ENCODE results near the gene LGALS4. TPM values are rescaled to one million over a fixed set of nuclear protein-coding genes. Genes with fewer than 3 reads are reported as not detected.
"Not testable (repeated sequence)": the region's sequence is repeated elsewhere in the genome, so short reads cannot be mapped to it uniquely, and the experiment has no call there.

Gene LGALS4
- total and polyA plus RNA-seq, 3 experiments from 2014 or later, result 0.44 to 1.8 (median 1.2) TPM

- H3K9me3 ChIP-seq (ENCODE audit: low read length); H3K27me3 ChIP-seq (ENCODE audit: insufficient read depth, low read length, poor library complexity, severe bottlenecking); H3K4me1 ChIP-seq (ENCODE audit: insufficient read depth, low read length); H3K27ac ChIP-seq (ENCODE audit: low read depth, low read length); DNase-seq; H3K9me3 Mint-ChIP-seq; H3K27ac Mint-ChIP-seq; H3K4me3 ChIP-seq (ENCODE audit: low read length); CTCF ChIA-PET; H3K27me3 Mint-ChIP-seq; POLR2A ChIA-PET; H3K4me1 Mint-ChIP-seq; H3K4me3 Mint-ChIP-seq; H3K36me3 ChIP-seq (ENCODE audit: insufficient read depth, low read length); H3K36me3 Mint-ChIP-seq: not testable (repeated sequence)
These were observed 15.0 kb downstream of the LGALS4 start for GRCh38 chr19:38797781-38798180.

GRCh38 chr19:38796154-38796553 lies 16.6 kb downstream of the LGALS4 start:
- Histone ChIP-seq H3K27me3 (ENCODE audit: insufficient read depth, low read length, poor library complexity, severe bottlenecking) (no peaks in the 10 kb centered on the region), H3K36me3 (ENCODE audit: insufficient read depth, low read length) (no peaks in the 10 kb centered on the region), H3K27ac (ENCODE audit: low read depth, low read length) (no peak overlapping the region), H3K9me3 (ENCODE audit: low read length) (no peaks in the 10 kb centered on the region), H3K4me3 (ENCODE audit: low read length) (no peak overlapping the region), H3K4me1 (ENCODE audit: insufficient read depth, low read length) (no peaks in the 10 kb centered on the region)
- Mint-ChIP-seq H3K36me3 (no peaks in the 10 kb centered on the region), H3K27ac (no peak overlapping the region), H3K4me3 (peak overlapping the region in 1 of 7 donors; percentile 5), H3K9me3 (no peaks in the 10 kb centered on the region), H3K4me1 (peaks cover 4 to 9% (median 6%) of the 10 kb centered on the region in 3 donors), H3K27me3 (no peaks in the 10 kb centered on the region)
- CTCF ChIA-PET, result no interaction called here
- no peak for DNase-seq
- POLR2A ChIA-PET, result no interaction called here

- ChIA-PET POLR2A (no interaction called here), CTCF (no interaction called here)
- H3K4me1 Mint-ChIP-seq, result peaks cover 4 to 9% (median 6%) of the 10 kb centered on the region in 3 donors
- H3K27ac ChIP-seq (ENCODE audit: low read depth, low read length), result no peak overlapping the region
- H3K27ac Mint-ChIP-seq, result peak overlapping the region in 1 of 8 donors; percentile 71
- H3K27me3 Mint-ChIP-seq, result no peaks in the 10 kb centered on the region
- no peak overlapping the region for H3K4me3 ChIP-seq (ENCODE audit: low read length)
- H3K36me3 ChIP-seq (ENCODE audit: insufficient read depth, low read length), result no peaks in the 10 kb centered on the region
- H3K9me3 ChIP-seq (ENCODE audit: low read length), result no peaks in the 10 kb centered on the region
- H3K27me3 ChIP-seq (ENCODE audit: insufficient read depth, low read length, poor library complexity, severe bottlenecking), result no peaks in the 10 kb centered on the region
- H3K4me1 ChIP-seq (ENCODE audit: insufficient read depth, low read length), result no peaks in the 10 kb centered on the region
- H3K36me3 Mint-ChIP-seq, result no peaks in the 10 kb centered on the region
- H3K4me3 Mint-ChIP-seq, result peak overlapping the region in 1 of 7 donors; percentile 23
- no peaks in the 10 kb centered on the region for H3K9me3 Mint-ChIP-seq
- DNase-seq, result no peak
These were observed 17.2 kb downstream of the LGALS4 start for GRCh38 chr19:38795549-38795948.

GRCh38 chr19:38793671-38794070 lies 19.1 kb downstream of the LGALS4 start:
- CTCF ChIA-PET, result interaction anchor here (1.0 to 1.4 kb wide), 2 partner anchors 24 to 137 kb away, joined by 3 to 5 read pairs; partner anchors contain the start of genes MRPS12 and SARS2
- Histone ChIP-seq H3K36me3 (ENCODE audit: insufficient read depth, low read length) (no peaks in the 10 kb centered on the region), H3K9me3 (ENCODE audit: low read length) (no peaks in the 10 kb centered on the region), H3K4me1 (ENCODE audit: insufficient read depth, low read length) (no peaks in the 10 kb centered on the region), H3K27ac (ENCODE audit: low read depth, low read length) (no peak overlapping the region), H3K27me3 (ENCODE audit: insufficient read depth, low read length, poor library complexity, severe bottlenecking) (no peaks in the 10 kb centered on the region), H3K4me3 (ENCODE audit: low read length) (no peak overlapping the region)
- Mint-ChIP-seq H3K4me3 (peak overlapping the region in 5 of 7 donors; percentile 39 to 92 (median 69)), H3K36me3 (no peaks in the 10 kb centered on the region), H3K9me3 (no peaks in the 10 kb centered on the region), H3K27ac (peak overlapping the region in 1 of 8 donors; percentile 80), H3K4me1 (peaks cover 4 to 9% (median 6%) of the 10 kb centered on the region in 3 donors), H3K27me3 (no peaks in the 10 kb centered on the region)
- POLR2A ChIA-PET, result interaction anchor here (0.7 kb wide), 1 partner anchor 315 kb away, joined by 11 read pairs; no protein-coding TSS in a partner anchor
- DNase-seq, result no peak

GRCh38 chr19:38793177-38793576 lies 19.6 kb downstream of the LGALS4 start:
- ChIA-PET CTCF (interaction anchor here (0.6 to 1.5 kb wide), 4 partner anchors 23 to 146 kb away, joined by 3 to 4 read pairs (median 3); partner anchors contain the start of gene ACTN4), POLR2A (interaction anchor here (1.0 kb wide), 1 partner anchor 49 kb away, joined by 3 read pairs; no protein-coding TSS in a partner anchor)
- no peaks in the 10 kb centered on the region for H3K9me3 ChIP-seq (ENCODE audit: low read length)
- peak overlapping the region in 6 of 7 donors; percentile 56 to 92 (median 67) for H3K4me3 Mint-ChIP-seq
- H3K4me1 Mint-ChIP-seq, result peaks cover 4 to 9% (median 6%) of the 10 kb centered on the region in 3 donors
- H3K27ac Mint-ChIP-seq, result peak overlapping the region in 3 of 8 donors; percentile 33 to 80 (median 61)
- no peaks in the 10 kb centered on the region for H3K4me1 ChIP-seq (ENCODE audit: insufficient read depth, low read length)
- no peaks in the 10 kb centered on the region for H3K27me3 Mint-ChIP-seq
- no peaks in the 10 kb centered on the region for H3K36me3 ChIP-seq (ENCODE audit: insufficient read depth, low read length)
- no peaks in the 10 kb centered on the region for H3K27me3 ChIP-seq (ENCODE audit: insufficient read depth, low read length, poor library complexity, severe bottlenecking)
- no peak for DNase-seq
- H3K4me3 ChIP-seq (ENCODE audit: low read length), result no peak overlapping the region
- H3K36me3 Mint-ChIP-seq, result no peaks in the 10 kb centered on the region
- H3K27ac ChIP-seq (ENCODE audit: low read depth, low read length), result no peak overlapping the region
- no peaks in the 10 kb centered on the region for H3K9me3 Mint-ChIP-seq

- no peaks in the 10 kb centered on the region for H3K9me3 Mint-ChIP-seq
- no peak overlapping the region for H3K4me3 ChIP-seq (ENCODE audit: low read length)
- no peak overlapping the region for H3K27ac ChIP-seq (ENCODE audit: low read depth, low read length)
- peak in 3 of 5 donors; percentile 15 to 67 (median 31) for DNase-seq
- no peaks in the 10 kb centered on the region for H3K27me3 ChIP-seq (ENCODE audit: insufficient read depth, low read length, poor library complexity, severe bottlenecking)
- H3K36me3 ChIP-seq (ENCODE audit: insufficient read depth, low read length), result no peaks in the 10 kb centered on the region
- no peaks in the 10 kb centered on the region for H3K27me3 Mint-ChIP-seq
- ChIA-PET CTCF (interaction anchor here (0.6 to 1.5 kb wide), 4 partner anchors 23 to 145 kb away, joined by 3 to 4 read pairs (median 3); partner anchors contain the start of gene ACTN4), POLR2A (interaction anchor here (1.0 kb wide), 1 partner anchor 50 kb away, joined by 3 read pairs; no protein-coding TSS in a partner anchor)
- H3K4me1 ChIP-seq (ENCODE audit: insufficient read depth, low read length), result no peaks in the 10 kb centered on the region
- peaks cover 4 to 9% (median 6%) of the 10 kb centered on the region in 3 donors for H3K4me1 Mint-ChIP-seq
- no peaks in the 10 kb centered on the region for H3K36me3 Mint-ChIP-seq
- H3K27ac Mint-ChIP-seq, result peak overlapping the region in 1 of 8 donors; percentile 80
- no peaks in the 10 kb centered on the region for H3K9me3 ChIP-seq (ENCODE audit: low read length)
- H3K4me3 Mint-ChIP-seq, result peak overlapping the region in 6 of 7 donors; percentile 56 to 92 (median 67)
These were observed 20.3 kb downstream of the LGALS4 start for GRCh38 chr19:38792250-38793111.

GRCh38 chr19:38791451-38792064 lies 21.2 kb downstream of the LGALS4 start:
- H3K27me3 ChIP-seq (ENCODE audit: insufficient read depth, low read length, poor library complexity, severe bottlenecking); H3K4me3 ChIP-seq (ENCODE audit: low read length); H3K4me3 Mint-ChIP-seq; H3K27me3 Mint-ChIP-seq; H3K36me3 ChIP-seq (ENCODE audit: insufficient read depth, low read length); H3K4me1 Mint-ChIP-seq; H3K27ac Mint-ChIP-seq; H3K27ac ChIP-seq (ENCODE audit: low read depth, low read length); H3K36me3 Mint-ChIP-seq; DNase-seq; POLR2A ChIA-PET; H3K4me1 ChIP-seq (ENCODE audit: insufficient read depth, low read length); H3K9me3 Mint-ChIP-seq; H3K9me3 ChIP-seq (ENCODE audit: low read length): not testable (repeated sequence)
- CTCF ChIA-PET, result interaction anchor here (1.5 kb wide), 1 partner anchor 144 kb away, joined by 3 read pairs; the partner anchor contains the start of gene ACTN4

All from CD8-positive, alpha-beta memory T cell (primary cell).